HG02840 (cell line): ENCODE data around the gene FBXL17.

ENCODE experiments used
- ATAC-seq: cut with Tn5 transposase; IDR thresholded peaks from one replicate; pipeline ENCODE4 v1.9.1; 2021; ENCODE audit warnings: mild to moderate bottlenecking, moderate library complexity, moderate number of reproducible peaks; ENCODE audit not compliant: unreplicated experiment, low FRiP score

The FBXL17 gene

DNA sequence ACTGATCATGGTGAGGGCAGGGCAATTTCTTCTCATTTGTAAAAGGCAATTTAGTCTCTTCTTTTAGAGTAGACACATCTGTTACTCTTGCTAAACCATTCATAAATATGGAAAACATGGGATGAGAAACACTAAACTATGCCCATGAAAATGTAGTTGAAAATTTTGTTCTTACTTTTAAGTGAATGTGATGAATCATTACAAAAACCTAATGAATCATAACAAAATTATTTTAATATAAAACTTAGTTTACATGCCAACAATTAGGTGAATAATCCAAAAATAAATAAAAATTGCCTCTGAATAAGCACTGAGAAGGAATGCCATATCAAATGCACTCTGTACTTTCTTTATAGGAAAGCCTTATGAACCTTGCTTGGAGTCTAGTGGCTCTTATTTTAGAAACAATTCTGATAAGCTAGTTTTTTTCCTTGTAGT, 413.5 kb downstream of the FBXL17 start:
- no peak for ATAC-seq

DNA sequence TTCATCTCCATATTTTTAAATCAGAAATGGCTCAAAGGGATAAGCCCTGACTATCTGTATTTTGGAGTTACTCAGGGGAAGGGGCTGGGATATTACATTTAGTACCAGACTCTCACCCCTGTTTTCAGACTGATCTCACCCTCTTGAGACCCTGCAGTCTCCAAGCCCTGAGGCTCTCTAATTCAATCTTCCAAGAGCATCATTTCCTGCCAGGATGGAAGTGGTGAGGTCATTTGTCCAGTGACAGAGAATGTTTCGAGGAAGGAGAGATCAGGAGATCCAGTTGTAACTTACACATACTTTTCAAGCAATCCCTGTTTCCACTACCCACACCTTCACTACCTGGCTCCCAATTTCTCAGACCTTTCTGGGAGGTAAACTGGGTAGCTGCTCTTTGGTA, 415.7 kb downstream of the FBXL17 start:
- no peak for ATAC-seq

DNA sequence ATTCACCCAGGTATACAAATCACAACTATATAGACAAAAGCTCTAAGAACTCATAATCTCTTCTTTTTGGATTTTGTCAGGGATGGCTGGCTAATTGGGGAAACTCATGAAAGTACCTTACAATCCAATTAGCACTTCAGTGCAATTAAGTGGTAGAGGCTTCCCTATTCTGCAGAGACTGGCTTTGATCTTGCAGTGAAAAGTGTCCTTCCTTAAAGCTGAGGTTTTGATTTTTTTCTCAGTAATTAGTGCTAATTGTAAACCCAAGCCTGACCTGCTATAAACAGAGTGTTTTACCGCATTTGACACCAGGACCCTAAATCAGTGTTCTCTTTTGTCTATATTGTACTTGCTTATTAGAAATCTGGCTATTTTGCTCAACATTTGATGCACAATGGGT, 417.2 kb downstream of the FBXL17 start:
- ATAC-seq, result no peak

DNA sequence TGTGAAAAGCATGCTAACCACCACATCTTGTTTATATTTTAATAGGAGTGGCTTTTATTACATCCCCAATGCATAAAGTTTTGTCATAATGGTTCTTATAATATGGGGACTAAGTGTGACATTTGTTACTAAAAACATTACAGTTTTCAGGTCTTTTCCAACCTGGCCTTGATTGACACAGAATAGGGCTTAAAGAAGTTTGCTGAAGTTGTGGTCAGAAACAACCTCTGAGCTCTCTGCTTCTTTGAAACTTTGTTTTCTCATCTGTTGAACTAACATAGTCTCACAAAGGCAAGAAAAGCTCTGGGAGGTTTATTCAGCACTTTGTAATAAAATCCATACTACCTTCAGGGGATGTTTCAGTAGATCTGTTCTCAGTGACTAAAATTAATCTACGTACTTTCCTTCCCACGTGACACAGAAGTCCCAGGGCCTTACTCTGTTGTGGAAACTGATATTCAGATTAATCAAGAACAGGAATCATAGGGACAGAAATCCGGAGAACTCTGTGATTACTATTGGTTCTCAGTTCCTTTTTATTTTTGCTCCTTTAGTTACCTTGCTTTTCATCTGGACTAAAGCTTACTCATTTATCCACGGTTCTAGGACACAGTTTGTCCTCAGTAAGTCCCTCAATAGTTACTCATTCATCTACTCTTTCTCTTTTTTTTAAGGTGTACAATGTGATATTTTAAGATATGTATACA, 422.2 kb downstream of the FBXL17 start:
- ATAC-seq, result no peak

DNA sequence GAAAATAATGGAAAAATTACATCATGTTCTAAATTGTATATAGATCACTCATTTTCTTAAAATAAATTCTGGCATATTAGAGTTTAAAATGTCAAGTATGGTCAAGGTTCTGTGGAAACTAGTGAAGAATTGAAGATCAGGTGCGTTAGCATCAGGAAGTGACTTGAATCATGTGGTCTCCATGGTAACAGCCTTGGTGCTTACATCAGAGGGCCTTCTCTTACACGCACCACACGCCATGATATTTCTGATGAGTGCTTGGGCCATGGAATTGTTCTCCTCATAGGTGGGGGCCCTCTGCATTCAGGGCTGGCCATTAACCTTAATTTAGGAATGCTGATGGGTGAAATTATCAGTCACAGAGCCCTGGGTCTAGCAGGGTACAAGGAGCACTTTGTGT, 423.0 kb downstream of the FBXL17 start:
- no peak for ATAC-seq

DNA sequence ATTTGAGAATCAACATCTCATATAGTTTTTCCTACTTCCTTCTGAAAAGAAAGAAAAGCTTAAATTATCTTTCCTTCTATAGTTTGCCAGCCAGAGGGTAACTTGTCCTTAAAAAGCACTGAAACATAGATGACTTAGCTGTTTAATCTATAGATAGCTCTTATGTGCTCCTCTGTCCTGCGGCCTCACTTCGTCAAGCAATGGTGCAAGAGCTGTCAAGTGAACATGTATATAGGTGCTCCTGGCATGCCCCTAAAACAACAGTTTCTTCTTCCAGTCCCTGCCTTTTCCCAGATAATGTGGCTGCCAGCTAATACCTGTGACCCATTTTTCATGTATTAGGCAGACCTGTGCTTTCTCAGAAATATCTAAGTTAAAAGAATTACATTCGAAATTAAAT, 423.5 kb downstream of the FBXL17 start:
- ATAC-seq, result no peak

DNA sequence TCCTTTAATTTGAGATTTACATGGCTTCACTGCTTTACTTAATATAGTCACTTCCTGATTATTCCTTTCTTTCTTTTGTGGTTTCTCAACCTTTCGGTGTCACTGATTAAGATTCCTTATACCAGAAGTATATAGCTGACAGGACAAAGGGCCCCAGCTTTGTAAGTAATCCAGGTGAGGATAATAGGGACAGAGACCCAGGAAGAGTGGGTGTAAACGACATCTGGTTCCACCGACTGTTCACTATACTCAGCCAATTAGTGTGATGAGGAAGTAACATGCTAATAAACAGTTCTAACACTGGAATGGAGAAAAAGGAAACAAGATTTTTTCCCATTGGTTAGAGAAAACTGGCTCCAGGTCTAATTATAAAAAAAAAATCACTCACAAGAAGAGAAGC, 424.8 kb downstream of the FBXL17 start:
- no peak for ATAC-seq

DNA sequence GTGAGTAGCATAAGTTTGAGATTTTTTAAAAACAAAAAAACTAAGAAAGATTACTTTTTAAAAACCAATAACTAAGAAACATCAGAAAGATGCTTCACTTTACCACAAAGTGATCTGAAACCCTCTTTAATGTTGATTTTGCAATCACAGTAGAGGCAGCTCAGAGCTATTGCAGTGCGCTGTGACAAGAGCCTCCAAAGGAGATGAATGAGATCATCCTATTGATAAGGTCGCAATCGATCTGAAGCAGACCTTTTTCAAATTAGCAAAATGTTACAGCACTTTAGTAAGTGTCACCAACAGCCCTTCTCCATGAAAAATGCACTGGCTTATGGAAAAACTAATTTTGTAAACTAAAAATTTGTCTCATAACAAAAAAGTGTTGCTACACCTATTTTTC, 426.6 kb downstream of the FBXL17 start:
- ATAC-seq, result no peak

DNA sequence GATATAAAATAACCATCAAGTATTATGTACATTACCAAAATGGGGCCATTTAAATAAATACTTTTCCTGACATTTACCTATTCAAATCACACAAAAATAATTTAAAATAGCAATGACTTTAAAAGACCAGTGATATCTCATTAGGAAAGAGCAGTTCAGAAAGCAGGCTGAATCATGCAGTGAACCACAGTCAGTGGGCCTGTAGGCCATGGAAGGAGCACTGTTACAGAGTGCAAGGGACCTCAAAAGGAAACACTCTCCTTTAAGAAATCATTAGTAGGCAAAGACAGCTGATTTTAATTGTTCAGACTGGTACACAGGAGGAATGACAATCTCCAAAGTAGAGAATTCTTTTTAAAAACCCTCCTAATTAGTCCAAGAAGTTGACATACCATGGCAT, 427.6 kb downstream of the FBXL17 start:
- ATAC-seq, result no peak

DNA sequence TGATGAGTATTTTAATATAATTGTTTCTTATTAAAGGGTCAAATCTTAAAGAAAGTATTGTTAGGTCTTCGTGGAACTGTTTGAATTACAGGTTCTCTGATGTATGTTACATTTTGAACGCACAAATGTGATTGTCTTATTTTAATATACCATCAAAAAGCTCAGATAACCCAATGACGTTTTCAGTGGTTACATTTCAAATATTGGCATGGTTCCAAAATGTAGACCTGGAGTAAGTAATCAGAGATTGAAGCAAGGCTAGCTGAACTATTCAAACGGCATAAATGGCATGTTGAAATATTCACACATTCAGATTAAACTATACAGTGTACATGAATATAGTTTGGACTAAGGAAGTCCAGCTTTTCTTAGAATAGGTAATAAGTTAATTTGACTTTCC, 429.4 kb downstream of the FBXL17 start:
- ATAC-seq, result no peak

DNA sequence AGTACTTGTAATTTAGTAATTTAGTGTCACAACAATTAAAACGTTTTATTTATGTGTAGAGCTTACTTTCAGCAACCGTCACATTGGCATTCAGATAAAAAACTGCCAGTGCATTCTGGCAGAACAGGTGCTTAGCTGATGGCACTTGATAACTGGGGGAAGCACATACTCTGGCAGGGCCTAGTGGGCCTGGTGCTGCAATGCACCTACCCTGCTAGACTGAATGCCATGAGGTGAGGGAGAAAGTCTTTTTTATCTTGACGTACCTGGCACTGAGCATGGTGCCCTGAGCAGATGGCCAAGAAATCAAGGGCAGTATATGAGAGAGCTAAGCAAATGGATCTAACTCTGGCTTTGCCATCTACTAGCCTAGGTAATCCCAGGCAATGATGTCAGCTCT, 430.6 kb downstream of the FBXL17 start:
- no peak for ATAC-seq

DNA sequence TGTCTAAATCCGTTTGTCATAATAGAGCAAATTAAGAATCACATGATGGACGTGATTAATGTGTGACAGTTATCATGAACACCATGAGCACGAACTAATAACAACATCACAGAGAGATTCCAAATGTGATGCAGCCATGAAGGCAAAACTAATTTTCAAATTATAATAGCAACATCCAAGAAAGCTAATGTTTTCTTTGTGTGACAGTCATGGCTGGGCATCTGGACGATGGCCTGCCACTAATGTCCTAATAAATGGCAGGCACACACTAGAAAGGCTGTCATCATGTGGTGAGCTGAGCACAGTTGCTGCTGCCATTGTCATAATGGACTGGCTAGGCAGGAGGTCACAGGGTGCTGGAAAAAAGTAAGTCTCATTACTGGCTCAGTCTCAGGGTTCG, 431.1 kb downstream of the FBXL17 start:
- ATAC-seq, result no peak

DNA sequence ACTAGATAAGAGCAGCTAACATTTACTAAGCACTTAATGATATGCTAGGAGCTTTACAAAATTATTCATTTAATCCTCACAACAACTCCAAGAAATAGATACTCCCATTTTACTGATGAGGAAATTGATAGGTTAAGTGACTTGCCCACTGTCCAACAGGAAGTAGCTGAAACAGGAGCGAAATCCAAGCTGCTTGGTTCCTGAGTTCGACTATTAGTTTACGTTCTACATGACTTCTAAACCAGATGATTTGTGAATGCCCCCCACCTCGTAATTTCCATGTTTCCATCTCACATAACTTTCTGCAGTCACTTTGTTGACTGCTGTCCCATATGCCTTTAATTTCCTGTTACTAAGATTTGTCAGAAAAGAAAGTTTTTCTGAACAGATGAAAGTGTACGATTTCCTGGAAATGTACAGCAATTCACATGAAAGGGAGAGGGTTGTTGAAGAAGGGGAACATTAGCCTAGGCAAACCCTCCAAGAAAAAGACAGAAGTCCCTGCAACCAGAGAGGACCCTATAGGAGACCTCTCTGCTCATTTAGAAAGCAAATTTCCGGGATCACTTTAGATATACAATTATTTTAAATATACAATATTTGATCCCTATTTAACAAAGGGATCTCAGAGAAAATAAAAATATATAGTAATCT, 432.1 kb downstream of the FBXL17 start:
- no peak for ATAC-seq

DNA sequence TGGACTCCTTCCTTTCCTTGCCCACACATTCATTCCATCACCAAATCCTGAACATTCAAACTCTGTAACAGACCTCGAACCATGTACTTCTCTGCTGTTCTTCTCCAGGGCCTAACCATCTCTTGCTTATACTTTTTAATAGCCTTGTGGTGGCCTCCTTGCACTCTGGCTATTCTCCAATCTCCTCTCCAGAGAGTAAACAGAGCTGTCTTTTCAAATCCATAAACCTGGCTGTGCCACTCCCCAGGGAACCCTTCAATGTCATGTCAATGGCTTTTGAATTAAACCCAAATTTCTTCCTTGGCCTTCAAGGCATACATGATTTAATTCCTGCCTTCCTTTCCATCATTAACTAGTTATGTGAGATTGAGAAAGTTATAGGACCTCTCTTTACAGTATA, 433.5 kb downstream of the FBXL17 start:
- no peak for ATAC-seq

DNA sequence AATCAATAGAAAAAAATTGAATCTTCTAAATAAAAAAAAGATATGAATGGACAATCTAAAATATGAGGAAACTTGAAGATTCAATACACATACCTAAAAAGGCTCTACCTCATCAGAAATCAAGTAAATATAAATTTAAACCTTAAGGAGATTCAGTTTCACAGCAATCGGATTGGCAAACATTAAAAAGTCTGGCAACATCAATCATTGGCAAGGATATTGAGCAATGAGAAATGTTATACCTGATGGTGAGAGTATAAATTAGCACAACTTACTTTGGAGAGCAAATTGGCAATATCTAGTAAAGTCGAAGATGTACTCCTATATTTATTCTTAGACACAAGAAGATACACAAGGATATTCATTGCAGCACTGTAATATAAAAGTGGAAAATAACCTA, 436.8 kb downstream of the FBXL17 start:
- no peak for ATAC-seq

DNA sequence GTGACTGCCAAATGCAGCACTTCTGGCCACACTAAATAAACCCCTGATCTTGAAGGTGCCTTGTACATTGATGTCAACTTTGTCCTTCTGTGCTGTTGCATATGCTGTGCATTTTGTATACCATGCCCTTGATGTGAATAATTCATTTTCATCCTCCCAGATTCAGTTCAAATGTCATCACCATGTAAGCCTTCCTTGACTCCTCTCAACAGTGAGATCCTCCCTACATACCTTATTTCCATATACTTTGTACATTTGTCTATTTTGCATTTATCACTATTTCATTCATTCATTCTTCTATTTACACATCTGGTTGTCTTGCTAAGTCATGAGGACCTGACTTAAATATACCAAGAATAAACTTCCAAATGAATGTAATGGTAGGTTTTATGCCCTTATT, 438.0 kb downstream of the FBXL17 start:
- no peak for ATAC-seq

DNA sequence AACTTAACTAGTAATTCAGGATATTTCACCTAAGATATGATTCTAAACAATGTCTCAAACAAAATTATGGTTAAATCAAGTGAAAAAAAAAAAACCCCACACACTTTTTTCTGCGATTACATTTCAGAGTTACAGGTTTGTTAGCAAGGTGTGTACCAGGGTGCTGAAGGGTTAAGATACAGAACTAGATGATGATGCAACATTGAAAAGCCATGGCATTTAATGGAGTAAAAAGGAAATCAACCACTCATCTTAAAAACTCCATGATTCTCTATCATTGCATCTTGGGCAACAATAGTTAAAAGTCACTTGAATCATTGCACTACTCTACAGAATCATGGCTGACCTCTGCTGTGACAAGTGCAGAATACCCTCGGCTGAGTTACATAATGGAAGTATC, 440.9 kb downstream of the FBXL17 start:
- no peak for ATAC-seq

DNA sequence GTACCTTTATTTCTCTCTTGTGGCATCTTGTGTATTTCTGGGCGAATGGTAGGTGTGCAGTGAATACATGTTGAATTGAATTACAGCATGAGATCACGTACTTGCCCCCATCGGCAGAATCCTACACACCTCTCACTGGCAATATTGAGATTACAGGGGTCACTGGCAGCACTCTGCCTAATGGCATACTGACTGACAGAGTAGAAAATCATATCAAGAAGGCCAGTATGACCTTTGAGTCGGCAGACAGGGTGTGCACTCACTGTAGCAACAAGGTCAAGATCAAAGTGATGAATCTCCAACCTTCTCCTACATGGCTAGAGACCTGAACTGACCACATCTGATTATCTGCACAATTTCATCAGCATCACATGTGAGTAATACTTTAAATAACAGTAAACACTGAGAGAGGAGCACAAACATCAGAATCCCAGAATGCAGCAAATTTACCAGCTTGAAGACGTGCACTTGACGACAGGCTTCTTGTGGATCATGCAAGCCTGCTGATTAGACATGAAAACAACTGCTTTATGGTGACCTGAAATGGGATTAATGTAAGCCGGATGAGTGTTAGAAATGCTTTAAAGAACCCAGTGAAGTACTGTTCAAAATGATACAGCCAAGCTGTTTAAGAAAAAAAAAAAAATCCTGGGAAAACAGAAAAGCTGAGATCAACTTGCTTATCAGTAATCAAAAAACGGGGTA, 444.1 kb downstream of the FBXL17 start:
- no peak for ATAC-seq

DNA sequence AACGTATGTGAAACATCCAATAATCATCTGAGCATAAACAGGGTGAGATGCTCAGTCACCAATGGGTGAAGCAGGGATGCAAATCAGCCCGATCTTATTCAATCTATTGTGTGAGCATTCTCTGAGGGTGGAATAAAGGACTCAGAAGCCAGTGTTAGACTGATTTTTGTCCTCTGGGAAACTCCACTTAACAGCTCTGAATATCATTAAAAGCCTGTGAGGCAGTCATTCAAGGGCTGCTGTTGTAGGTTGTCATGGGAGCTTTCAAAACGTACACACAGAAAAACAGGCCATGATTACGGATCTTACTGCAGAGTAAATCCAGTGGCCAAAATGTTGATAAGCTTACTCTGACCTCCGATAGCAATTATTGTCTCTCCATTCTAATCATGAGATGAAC, 444.7 kb downstream of the FBXL17 start:
- ATAC-seq, result no peak

DNA sequence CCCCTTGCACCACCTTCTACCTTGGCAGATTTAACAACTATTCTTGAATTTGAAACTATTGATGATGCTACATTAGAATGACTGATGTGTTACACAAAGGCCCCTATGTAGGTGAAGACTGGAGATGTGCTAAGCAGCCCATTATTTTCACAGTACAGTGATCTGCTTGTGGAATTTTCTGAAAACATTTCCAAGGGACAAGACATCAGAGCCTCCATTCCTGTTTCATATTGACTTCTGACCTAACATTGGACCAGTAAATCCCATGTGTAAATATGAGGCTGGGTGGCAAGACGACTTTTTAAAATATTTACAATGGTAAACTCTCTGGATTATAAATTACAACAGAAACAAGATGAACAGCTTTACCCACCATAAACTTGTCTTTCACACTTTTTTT, 445.4 kb downstream of the FBXL17 start:
- no peak for ATAC-seq

DNA sequence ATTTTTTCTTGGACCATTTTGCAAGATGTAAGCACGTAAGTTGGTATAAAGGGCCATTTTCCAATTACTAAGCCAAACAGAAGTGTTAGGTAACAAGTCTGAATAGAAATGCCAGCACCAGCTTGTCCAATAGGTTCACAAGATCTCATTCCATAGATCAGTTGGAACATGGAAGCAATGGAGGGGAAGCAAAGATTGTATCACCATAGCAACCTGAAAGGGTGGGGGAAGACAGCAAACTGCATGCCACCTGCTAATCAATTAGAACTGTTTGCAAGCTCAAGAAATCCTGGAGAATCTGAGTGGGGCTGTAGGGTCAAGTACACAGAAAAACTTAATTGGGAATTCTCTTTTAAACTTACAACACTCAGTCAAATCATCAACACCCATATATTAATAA, 446.3 kb downstream of the FBXL17 start:
- no peak for ATAC-seq

DNA sequence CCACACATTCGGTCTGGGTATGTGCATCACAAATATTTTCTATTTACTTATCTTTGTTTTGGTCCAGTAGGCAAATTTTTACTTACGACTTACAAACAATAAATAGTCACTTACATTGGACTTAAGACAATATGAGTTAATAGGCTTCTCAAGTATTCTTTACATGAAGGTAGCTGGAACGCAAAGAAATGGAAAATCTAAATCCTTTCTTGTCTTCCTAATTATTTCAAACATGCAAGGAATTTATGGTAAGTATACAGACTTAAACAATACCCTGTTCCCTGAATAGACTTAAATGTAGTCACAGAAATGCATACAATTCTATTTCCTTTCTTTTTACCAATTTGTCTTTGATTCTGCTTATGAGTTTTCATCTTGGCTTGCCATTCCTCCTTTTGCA, 448.6 kb downstream of the FBXL17 start:
- ATAC-seq, result no peak
